Right kidney (tissue), 1 donor: ENCODE measurements around the gene GATA2.

Experiments used
- DNase-seq: peaks from one replicate; pipeline ENCODE4 v3.0.0-alpha.2; 2016

The GATA2 gene

DNA sequence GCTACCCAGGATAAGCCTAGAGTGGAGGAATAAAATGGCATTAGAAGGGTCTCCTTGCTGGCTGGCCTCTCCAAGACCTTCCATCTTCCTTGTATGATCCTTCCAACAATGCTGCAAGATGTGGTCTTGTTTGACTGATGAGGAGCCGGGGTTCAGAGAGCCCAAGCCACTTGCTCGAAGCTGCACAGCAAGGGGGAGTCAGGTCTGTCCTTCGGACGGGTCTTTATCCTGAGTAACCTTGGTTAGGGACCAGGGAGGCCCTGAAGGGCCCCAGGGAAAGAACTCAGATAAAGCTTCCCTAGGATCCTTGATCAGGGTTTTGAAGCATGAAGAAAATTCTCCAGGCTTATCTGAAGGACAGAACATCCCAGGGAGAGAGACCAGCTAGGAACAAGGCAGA is 19.3 kb downstream of the GATA2 start:
- DNase-seq, result no peak

DNA sequence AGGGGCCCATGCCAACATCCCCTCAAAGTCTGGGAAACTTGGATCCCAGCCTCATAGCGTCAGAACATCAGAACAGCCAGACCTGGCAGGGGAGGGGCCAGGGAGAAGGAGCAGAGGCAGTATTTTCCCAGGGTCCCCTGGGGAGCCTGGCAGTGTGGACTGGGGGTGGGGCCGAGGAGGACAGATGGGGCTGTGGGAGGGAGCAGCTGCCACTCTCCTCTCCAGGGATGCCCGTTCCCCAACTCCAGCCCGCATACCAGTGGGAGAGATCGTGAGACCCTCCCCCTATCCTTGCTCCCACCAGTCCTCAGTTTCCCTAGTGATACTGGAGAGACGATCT is 19.9 kb downstream of the GATA2 start:
- no peak for DNase-seq

DNA sequence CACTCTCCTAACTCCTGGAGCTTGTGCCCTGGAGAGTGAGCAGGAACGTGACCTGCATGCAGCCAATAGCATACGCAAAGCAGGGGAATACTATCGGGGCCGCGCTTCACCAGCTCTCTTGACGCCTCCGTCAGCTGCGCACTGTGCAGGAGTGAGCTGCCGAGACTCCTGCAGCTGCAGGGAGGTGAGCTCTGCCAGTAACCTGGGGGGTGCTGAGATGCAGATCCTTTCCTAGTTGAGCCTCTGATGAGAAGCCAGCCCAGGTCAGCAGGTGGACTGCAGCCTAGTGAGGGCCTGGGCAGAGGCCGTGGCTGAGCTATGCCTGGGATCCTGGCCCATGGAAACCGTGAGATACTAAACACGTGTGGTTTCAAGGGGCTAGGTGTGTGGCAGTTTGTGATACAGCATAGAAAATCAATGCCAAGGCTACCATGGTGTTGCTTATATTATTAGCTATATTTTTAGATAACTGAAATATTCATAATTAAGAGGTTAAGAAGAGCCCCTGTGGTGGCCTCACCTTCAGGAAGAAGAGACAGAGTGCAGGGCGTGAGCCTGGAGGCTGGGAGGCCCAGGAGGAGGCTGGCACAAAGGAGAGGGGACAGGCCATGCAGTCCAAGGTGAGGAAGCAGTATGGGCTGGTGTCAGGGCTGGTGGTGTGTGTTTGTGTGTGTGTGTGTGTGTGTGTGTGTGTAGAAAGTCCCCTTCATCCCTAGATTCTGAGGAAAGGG is 20.4 kb downstream of the GATA2 start:
- DNase-seq, result no peak

DNA sequence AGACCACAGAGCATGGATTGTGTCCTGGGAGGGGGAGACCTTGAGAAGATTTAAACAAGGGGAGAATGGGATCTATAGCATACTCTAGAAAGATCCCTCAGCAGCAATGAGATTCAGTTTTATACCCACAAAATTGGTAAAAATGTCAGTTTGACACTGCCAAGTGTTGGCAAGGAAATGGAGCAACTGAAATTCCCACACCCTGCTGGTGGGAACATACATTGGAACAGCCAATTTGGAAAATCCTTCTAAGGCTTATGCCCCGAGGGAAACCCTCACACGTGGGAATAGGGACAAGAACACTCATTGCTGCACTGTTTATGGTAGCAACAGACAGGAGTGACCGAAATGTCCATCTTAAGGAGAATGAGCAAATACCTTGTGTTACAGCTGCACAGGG is 21.3 kb downstream of the GATA2 start:
- no peak for DNase-seq

DNA sequence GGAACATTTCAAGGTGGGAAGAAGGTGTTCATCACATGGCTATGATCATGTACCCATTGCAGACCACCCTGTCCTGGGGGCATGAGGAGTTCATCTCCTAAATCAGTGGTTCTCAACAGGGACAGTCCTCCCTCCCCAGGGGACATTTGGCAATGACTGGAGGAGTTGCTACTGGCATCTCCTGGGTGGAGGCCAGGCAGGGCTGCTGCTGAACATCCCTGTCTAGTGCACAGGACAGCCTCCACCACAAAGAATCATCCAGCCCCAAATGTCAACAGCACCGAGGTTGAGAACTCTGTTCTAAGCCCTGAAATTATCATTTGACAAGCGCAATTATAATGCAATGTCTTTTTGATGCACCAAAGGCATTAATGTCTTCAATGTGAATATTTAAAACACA is 21.9 kb downstream of the GATA2 start:
- no peak for DNase-seq

DNA sequence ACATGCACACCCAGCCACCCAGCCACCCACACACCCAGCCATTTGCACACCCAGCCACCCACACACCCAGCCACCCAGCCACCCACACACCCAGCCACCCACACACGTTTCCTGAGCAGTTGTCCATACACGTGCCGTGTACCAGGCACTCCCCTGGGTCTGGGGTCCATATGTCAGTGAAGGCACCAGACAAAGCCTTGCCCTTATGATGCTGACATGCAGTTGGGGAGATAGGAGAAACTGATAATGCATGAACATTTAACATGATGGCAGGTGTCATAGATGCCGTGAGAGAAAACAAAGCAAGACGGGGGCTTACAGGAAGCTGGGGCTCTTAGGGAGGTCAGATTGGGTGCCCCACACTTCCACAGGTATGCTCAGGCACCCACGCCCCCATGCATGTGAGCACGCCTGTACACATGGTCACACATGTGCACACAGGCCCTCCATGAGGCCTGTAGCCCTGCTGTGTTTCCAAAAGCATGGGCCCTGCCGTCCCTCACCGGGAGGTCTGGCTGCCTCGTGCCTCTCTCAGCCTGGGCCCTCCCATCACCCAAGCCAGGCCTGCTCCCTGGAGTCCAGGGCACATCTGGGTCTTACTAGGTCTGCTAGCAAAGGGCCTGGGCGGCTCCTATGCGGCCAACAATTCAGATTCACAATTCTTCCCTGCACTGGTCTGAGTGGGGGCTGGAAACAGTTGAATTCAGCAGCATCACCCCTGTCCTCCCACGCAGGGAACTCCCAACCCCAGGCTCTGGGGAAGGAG is 22.7 kb downstream of the GATA2 start:
- no peak for DNase-seq

DNA sequence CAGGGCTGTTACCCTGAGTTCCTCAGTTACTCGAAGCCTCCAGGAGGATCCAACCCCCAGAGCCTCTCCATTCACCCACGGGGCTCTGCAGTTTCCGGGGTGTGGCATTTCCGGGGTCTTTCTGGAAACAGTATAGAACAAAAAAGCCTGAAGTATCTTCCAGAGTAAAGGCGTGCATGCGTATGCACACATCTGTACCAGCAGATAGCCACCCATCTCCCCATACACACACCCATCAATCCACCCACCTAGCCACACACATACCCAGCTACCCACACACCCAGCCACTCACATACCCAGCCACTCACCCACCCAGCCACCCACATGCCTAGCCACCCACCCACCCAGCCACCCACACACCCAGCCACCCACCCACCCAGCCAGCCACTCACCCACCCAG is 23.4 kb downstream of the GATA2 start:
- DNase-seq, result no peak

DNA sequence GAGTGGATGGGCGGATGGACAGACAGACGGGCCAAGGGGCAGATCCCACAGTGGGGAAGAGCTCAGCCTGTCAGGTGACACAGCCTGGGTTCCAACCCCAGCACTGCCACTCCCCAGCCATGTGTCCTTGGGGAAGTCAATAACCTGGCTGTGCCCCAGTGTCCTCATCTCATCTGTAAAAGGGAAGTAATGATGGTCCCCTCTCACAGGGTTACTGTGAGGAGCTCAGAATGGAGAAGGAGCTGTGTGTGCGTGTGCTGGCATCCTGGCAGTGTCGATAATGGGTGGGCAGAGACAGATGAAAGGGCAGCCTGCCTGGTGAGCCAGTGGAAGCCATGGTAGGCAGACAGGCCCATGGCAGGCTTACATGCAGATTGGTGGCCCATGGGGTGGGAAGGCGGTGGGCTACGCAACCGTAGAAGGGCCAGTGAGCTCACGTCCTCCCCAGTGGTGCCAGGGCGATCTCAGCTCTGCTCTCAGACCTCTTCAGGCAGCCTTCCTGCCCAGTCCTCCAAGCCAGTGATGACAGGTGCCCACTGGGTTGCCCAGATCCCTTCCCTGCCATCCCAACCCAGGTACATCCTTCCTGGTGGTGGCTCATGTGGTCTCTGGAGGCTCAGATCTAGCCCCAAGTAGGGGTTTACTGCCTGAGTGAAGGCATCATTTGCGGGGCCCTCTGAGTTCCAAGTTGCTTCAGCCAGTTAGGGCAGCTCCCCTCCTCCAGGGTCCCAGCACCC is 24.0 kb downstream of the GATA2 start:
- DNase-seq, result no peak

DNA sequence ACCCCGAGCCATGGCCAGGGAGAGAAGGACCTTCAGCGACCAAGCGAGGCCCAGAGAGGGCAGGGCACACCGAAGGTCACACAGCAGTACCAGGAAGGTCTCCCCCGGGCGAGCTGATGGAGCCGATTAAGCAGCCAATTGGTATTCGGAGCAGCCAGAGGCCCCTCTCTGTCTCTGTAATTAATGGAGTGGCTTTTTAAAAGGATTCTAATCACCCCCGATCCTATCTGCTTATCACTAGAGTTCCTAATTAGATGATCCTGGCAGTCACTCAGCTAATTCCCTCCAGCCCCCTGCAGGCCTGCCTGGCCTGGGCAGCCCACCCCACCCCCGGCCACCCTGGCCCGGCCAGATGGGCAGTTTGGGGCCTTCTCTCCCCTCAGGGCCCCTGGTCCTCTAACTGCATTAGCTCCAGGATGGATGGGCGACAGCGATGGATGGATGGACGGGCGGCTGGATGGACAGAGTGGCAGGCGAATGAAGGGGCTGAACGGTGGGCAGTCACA is 24.7 kb downstream of the GATA2 start:
- no peak for DNase-seq

DNA sequence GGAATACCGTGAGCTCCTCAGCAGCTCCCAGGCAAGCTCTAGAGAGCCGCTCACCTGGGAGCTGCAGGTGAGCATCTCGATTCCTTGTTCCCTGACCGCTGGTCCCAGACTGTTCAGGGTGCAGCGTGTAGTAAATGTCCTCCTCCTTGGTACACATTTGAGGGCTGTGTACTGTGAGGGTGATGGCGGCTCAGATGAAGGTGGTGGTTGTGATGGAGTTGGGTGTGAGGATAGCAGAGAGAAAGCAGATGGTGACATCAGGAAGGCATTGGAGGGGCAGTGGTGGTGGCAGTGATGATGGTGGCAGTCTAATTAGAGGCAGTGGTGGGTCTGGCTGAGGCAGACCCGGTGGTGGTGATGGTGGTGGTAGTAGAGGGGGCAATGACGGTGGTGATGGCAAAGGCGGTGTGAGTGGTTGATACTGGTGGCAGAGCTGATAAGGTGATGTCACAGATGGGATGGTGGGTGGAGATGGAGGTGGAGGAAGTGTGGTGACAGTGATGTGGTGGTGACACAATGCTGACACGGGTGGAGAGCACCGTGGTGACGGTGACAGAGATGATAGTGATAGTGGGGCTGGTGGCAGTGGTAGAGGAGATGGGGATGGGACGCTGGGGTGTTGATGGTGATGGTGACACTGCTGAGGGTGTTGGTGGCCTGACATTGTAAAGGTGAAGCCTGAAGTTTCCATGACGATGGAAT is 26.0 kb downstream of the GATA2 start, which contains the start of gene DNAJB8:
DNAJB8 (minus strand) TSS at position 51 of the 702 bp plus-strand sequence. CDS start 3,645 bp downstream, outside the sequence.
- no peak for DNase-seq

DNA sequence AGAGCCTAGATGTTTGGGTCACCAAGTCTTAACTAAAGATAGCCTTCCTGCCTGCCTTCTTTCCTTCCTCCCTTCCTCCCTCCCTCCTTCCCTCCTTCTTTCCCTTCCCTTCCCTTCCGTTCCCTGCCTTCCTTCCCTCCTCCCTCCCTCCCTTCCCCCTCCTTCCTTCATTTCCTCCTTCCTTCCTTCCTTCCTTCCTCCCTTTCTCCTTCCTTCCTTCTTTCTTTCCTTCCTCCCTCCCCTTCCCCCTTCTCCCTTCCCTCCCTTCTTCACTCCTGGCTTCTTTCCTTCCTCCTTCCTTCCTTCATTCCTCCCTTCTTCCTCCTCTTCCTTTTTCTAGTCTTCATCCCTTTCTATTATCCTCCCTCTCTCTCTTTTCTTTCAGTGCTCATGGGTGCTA is 28.3 kb downstream of the GATA2 start:
- no peak for DNase-seq

DNA sequence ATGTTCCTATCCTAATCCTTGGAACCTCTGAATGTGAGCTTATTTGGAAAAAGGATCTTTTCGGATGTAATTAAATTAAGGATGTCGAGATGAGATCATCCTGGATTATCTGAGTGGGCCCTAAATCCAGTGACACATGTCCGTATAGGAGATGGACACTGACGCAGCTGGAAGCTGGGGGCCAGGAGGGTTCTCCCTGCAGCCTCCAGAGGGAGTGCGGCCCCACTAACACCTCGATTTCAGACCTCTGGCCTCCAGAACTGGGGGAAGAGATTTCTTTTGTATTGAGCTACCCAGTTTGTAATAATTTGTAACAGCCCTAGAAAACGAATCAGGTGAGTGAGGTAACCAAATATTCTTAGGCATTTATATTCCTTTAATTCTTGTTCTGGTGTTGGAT is 28.8 kb downstream of the GATA2 start:
- no peak for DNase-seq

DNA sequence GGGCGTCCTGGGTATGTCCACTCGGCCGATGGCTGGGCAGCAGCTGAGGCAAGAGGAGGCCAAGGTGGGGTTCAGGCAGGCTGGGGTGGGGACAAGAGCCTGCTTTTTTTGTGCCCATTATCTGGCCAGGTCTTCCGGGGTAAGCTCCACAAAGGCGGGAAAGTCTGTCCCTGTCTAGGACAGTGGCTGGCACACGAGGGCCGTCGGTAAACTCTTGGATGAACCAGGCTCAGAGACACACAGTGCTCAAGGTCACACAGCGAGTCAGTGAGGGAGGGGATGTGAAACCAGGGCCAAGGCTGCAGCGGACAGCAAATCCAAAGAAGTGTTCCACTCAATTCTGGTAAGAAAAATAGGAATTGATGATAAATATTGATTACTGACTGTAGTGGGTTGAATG is 29.2 kb downstream of the GATA2 start:
- no peak for DNase-seq

DNA sequence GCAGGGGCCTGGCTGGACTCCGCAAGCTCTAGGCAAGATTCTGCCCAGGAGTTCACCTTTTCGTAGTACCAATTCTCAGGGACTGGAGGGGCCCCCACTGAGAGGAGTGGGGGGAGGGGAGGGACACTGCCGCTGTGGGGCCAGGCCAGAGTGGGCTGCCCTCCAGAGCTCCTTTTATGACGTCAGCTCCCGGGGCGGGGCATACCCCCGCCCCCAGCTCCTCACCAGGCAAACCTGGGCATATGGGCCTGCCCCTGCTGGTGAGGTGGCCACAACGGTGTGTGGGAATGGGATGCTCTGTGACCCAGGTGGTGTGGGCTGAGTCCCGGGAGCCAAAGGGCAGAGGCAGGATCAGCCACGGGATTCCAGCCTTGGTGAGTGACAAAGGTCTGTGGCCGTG is 29.6 kb downstream of the GATA2 start:
- DNase-seq, result no peak

DNA sequence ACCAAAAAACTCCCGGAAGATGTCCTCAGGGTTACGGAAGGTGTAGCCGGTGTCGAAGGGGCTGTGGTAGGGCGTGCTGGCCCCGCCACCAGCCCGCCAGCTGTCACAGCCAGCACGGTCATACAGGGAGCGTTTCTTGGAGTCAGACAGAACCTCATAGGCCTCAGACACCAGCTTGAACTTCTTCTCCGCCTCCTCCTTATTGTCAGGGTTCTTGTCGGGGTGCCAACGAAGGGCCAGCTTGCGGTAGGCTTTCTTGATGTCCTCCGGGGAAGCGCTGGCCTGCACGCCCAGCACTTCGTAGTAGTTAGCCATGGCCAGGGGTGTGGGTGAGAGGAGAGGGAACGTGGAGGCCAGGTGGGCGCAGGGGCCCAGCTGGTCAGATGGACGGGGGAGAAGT is 30.1 kb downstream of the GATA2 start:
- DNase-seq, result no peak

DNA sequence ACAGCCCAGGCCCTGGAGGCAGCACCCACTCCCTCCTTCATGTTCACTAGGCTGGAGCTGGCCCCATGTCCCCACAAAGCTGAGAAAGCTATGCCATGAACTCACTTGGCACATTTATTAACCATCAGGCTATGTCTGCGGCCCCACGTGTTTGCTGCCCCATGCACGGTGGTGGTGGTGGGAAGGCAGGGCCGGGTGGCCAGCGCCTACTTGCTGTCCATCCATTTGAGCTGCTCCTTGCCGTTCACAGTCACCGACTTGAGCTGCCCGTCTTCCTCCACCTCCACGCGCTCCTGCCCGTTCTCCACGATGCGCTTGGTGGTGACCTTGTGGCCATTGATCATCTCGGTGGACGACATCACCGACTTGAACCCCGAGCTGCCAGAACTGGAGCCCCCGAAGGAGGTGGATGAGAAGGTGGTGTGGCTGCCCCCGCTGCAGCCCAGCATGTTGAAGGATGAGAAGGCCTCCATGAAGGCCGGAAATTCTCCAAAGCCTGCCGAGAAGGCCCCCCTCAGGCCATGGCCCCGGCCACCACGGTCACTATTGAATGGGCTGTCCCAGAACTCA is 30.6 kb downstream of the GATA2 start:
- DNase-seq, result no peak

DNA sequence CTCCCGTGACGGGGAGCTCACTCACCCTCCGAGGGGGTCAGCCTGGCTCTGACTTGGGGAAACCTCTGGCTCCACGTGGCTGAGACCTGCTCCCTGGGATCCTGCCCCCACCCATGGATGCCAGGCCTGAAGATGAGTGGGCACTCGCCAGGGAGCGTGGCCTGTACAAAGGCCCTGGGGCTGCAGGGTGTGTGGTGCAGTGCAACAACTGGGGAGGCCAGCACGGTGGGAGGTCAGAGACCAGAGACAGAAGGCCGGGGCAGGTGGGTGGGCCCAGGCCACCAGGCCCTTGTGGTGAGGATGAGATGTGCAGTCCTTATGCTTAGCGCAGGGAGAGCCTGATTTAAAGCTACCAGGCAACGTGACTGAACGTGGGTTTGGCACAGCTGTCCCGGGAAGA is 31.3 kb downstream of the GATA2 start:
- no peak for DNase-seq

DNA sequence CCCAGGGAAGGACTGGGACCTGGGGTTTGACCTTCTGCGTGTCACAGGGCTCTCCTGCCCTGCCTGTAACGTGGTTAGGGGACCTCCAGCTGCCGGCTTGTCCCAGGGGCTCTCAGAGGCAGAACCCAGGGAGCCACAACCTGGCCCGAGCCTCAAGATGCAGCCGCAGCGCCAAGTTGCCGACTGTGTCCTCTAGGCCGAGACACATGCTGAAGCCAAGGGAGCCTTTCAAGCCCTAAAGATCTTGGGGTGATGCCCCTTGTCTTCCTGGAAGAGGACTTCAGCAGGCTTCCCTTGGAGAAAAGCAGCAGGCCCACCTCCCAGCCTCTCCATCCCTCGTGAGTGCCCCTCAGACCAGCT is 33.6 kb downstream of the GATA2 start:
- no peak for DNase-seq

DNA sequence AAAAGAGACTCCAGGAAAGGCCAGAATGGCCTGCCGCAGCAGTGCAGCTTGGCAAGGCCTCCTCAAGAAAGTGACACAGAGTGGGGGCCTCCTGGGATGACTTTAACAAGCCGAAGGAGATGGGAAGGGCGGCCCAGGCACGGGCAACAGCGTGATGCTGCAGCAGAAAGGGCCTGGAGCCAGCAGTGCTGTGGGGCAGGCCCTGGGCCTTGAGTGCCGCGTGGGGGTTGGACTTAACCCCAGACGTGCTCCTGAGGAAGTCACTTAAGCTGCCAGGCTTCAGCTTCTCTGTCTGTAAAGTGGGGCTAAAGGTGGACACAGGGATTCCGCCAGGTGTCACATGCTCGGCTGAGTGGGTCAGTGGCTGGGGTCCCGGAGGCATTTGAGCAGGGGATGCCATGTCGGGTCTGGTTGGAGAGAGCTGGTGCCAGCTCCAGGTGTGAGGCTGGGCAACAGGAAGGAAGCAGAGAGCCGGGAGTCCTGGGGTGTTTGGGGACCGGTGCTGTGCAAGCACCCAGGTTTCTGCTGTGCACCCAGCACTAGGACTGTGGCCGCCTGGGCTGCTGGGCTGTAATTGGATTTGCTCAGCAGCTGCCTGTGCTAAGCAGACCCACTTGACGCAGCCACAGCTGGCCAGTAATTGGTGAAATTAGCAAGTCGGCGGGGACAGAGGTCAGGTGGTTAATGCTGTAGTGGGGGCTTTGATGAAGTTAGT is 34.1 kb downstream of the GATA2 start:
- DNase-seq, result no peak

DNA sequence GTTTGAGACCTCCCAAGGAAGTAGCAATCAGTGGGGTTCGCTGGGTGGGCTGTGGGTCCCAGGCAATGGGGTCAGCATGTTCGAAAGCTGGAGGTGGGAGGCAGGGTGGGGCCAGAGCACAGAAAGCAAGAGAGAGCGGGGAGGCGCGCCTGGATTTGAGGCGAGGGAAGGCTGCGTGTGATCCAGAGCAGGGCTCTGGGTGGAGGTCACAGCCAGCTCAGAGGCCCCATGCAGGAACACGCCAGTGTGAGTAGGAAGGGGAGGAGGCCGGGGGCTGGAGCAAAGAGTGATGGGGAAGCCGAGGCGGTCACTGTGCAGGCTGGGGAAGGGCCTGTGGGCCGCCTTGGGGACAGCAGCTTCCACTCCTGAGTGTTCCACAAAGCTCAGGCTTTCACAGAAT is 35.1 kb downstream of the GATA2 start:
- no peak for DNase-seq
